ENCODE data around the gene KRT85.

DNA sequence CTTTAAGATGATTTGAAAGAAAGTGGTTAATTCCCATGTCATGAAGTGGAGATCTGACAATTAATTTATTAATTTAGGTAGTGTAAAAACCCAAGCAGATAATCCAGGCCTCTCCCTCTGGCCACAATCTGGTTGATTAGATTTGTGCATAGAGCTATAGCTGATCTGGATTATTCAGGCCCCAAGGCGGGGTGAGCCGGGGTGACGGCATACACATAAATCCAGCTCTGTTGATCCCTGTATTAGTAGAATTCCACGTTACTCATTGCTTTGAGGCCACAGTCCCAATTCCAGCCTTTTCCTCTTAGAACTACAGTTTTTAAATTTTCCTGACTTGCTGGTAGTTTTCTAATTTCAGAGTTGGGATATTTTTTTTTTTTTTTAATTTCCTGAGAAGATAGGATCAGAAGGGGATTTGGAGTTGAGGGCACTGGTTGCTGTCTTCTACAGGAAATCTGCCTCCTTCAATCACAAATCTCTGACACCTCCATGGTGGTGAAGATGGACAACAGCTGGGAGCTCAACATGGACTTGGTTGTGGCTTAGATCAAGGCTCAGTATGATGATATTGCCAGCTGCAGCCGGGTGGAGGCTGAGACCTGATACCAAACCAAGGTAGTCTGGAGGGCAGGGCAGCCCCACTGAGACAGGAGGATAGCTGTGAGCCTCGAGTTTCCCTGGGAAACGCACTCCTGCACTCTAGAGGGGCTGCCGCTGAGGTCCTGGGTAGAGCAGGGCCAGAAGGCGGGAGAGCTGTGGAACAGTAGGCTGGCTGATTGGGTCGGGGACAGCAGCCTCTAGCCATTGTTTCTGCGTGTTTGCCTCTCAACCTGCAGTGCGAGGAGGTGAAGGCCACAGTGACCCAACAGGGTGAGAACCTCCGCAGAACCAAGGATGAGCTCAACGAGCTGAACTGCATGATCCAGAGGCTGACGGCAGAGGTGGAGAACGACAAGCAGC is 19.4 kb downstream of the KRT85 start:
- TF ChIP-seq, protein P1, sequence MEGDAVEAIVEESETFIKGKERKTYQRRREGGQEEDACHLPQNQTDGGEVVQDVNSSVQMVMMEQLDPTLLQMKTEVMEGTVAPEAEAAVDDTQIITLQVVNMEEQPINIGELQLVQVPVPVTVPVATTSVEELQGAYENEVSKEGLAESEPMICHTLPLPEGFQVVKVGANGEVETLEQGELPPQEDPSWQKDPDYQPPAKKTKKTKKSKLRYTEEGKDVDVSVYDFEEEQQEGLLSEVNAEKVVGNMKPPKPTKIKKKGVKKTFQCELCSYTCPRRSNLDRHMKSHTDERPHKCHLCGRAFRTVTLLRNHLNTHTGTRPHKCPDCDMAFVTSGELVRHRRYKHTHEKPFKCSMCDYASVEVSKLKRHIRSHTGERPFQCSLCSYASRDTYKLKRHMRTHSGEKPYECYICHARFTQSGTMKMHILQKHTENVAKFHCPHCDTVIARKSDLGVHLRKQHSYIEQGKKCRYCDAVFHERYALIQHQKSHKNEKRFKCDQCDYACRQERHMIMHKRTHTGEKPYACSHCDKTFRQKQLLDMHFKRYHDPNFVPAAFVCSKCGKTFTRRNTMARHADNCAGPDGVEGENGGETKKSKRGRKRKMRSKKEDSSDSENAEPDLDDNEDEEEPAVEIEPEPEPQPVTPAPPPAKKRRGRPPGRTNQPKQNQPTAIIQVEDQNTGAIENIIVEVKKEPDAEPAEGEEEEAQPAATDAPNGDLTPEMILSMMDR (IDR thresholded peaks at IDR 0.05) = no peak
- no peak for TF ChIP-seq ZFX (IDR thresholded peaks at IDR 0.05; ENCODE audit: borderline replicate concordance)

Data from 22Rv1 (cell line).